GM12878 (cell line): ENCODE data around the gene SUPT3H. TPM values are rescaled to one million over a fixed set of nuclear protein-coding genes. Genes with fewer than 3 reads are reported as not detected.

Source experiments
- ELK1 ChIP-seq: IDR thresholded peaks from 2 replicates; pipeline ENCODE4 v1.6.1; 2012; ENCODE audit warnings: low read depth, low read length, improper control_type of control experiment
- ESRRA ChIP-seq: IDR thresholded peaks from 2 replicates; pipeline ENCODE4 v1.6.1; 2012; ENCODE audit warnings: mild to moderate bottlenecking, low read length, improper control_type of control experiment
- IRF4 ChIP-seq: IDR thresholded peaks from 2 replicates; pipeline ENCODE4 v1.6.1; 2011; ENCODE audit warnings: low read depth, low read length
- NKRF ChIP-seq: fragments of 450-650 bp; conservative IDR thresholded peaks from 2 replicates; pipeline ENCODE4 v1.6.1; 2017; ENCODE audit warnings: mild to moderate bottlenecking, moderate library complexity
- polyA plus RNA-seq, 11 experiments: library from polyadenylated mRNA; depleted of rRNA in 4 of 11; unstranded in 6 of 11; stranded (reverse) in 5 of 11; fragments of >200 nt; fragmentation: Nextera tagmentation in 4 of 11; fragmentation: Illumina TruSeq in 1 of 11; extraction: Ambion mirVana in 4 of 11; extraction: Trizol in 1 of 11; gene quantifications; 1 replicate in 1 of 11; 2 replicates in 10 of 11; pipeline versions ENCODE4 v1.2.1 to v1.2.3, GENCODE V29; 2011 to 2016; ENCODE audit warnings: inconsistent platforms in 2 of 11, missing spikeins in 2 of 11, low read depth in 1 of 11
- total RNA-seq, 4 experiments: library from RNA; depleted of rRNA in 3 of 4; stranded (reverse); fragments of >200 nt in 3 of 4; fragmentation: Illumina TruSeq in 1 of 4; extraction: Trizol in 1 of 4; gene quantifications; 2 replicates each; pipeline versions ENCODE4 v1.2.1 to v1.2.3, GENCODE V29; 2013 to 2021
- TF ChIP-seq, protein P1 (sequence below): IDR thresholded peaks from 2 replicates; pipeline ENCODE4 v1.6.1; 2012; ENCODE audit warnings: mild to moderate bottlenecking, low read depth, low read length

SUPT3H gene
- total and polyA plus RNA-seq, 10 of the 15 experiments (the other 5 are each of a cell fraction or from before 2014, with no cell fraction given) = 0.51 to 3.7 (median 2.0) TPM

DNA sequence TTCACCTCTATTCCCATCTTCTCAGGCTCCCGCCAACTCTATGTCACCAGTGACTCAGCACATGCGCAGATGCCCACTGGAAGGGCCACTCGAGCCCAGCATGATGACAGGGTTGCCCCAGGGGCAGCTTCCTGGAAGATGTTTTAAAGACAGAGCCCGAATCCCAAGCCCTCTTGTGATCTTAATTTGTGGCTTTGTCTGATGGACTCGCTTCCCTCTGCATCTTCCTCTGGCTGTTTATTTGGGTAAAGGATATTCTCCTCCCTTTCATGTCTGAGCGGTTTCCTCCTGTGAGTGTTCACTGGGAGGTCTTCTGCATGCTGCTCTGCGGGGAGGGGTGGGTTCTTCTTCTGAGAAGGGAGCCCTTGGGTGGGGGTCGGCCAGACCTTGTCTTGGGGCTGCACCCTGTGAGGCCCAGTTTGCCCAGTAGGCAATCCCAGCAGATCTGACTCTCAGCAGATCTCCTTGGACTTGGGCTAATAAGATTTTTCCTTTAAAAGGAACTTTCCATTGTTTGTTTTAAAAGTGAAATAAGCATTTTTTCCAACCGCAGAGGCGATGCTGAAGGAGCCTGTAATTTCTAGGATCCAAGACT is 589.2 kb downstream of the SUPT3H start (continued):
- TF ChIP-seq, protein P1, sequence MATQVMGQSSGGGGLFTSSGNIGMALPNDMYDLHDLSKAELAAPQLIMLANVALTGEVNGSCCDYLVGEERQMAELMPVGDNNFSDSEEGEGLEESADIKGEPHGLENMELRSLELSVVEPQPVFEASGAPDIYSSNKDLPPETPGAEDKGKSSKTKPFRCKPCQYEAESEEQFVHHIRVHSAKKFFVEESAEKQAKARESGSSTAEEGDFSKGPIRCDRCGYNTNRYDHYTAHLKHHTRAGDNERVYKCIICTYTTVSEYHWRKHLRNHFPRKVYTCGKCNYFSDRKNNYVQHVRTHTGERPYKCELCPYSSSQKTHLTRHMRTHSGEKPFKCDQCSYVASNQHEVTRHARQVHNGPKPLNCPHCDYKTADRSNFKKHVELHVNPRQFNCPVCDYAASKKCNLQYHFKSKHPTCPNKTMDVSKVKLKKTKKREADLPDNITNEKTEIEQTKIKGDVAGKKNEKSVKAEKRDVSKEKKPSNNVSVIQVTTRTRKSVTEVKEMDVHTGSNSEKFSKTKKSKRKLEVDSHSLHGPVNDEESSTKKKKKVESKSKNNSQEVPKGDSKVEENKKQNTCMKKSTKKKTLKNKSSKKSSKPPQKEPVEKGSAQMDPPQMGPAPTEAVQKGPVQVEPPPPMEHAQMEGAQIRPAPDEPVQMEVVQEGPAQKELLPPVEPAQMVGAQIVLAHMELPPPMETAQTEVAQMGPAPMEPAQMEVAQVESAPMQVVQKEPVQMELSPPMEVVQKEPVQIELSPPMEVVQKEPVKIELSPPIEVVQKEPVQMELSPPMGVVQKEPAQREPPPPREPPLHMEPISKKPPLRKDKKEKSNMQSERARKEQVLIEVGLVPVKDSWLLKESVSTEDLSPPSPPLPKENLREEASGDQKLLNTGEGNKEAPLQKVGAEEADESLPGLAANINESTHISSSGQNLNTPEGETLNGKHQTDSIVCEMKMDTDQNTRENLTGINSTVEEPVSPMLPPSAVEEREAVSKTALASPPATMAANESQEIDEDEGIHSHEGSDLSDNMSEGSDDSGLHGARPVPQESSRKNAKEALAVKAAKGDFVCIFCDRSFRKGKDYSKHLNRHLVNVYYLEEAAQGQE = no peak
- TF ChIP-seq ESRRA (no peak), IRF4 (no peak), NKRF (no peak), ELK1 (no peak)
